ENCODE results near the gene GLB1L2.
"Not testable (repeated sequence)": the region's sequence is repeated elsewhere in the genome, so short reads cannot be mapped to it uniquely, and the experiment has no call there.

Gene GLB1L2, protein sequence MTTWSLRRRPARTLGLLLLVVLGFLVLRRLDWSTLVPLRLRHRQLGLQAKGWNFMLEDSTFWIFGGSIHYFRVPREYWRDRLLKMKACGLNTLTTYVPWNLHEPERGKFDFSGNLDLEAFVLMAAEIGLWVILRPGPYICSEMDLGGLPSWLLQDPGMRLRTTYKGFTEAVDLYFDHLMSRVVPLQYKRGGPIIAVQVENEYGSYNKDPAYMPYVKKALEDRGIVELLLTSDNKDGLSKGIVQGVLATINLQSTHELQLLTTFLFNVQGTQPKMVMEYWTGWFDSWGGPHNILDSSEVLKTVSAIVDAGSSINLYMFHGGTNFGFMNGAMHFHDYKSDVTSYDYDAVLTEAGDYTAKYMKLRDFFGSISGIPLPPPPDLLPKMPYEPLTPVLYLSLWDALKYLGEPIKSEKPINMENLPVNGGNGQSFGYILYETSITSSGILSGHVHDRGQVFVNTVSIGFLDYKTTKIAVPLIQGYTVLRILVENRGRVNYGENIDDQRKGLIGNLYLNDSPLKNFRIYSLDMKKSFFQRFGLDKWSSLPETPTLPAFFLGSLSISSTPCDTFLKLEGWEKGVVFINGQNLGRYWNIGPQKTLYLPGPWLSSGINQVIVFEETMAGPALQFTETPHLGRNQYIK

GRCh38 chr11:134331354-134332188 lies at the start of gene GLB1L2:
Gene GLB1L2 (plus strand): TSS chr11:134331988. CDS start chr11:134332062, 74 bp downstream.
- DNase-seq (ENCODE audit: low read depth): no peak

DNA sequence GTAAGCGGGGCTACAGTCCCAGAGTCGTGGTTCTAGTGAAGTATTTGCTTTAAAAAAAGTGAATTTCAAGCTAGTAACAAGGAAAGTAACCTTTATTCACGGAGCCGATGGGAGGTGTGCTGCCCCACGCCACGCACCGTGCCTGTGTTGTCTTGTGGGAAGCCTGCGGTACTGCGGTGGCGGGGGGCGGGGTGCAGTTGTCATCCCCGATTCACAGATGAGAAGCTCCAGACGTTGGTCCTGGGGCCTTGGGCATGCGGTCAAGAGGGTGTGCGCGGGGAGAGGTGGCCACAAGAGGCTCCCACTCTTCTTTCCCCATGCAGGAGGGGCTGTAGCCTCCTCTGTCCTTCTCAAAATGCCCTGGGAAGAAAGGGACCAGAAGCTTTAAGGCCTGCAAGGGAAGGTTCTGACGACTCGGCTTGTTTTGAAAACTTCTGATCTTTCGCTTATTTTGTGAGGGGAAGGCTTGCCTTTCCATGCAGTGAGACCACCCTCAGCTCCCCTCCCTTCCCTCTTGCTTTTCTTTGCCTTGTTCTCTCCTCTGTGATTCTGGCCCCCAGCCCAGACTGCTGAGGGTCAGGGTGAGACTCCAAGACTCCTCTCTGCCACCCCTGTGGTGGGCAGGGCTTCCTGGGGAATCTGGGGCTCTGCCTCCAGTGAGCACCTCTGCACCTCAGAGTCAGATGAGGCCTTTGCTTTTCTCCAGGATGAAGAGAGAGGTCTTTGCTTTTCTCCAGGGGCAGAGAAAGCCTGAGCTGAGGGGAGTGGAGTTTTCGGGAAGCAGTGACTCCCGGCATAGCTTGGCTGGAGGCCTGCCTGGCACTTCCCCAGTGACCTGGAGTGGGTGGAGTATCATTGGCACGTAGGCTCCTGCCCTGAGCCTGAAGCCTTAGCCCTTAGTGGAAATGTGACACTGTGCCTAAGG lies 49.4 kb upstream of the GLB1L2 start:
- no peak for DNase-seq (ENCODE audit: low read depth)

GRCh38 chr11:134283461-134284230 lies 48.1 kb upstream of the GLB1L2 start:
- DNase-seq (ENCODE audit: low read depth): no peak

GRCh38 chr11:134284349-134284748 lies 47.4 kb upstream of the GLB1L2 start:
- not testable (repeated sequence) for DNase-seq (ENCODE audit: low read depth)

DNA sequence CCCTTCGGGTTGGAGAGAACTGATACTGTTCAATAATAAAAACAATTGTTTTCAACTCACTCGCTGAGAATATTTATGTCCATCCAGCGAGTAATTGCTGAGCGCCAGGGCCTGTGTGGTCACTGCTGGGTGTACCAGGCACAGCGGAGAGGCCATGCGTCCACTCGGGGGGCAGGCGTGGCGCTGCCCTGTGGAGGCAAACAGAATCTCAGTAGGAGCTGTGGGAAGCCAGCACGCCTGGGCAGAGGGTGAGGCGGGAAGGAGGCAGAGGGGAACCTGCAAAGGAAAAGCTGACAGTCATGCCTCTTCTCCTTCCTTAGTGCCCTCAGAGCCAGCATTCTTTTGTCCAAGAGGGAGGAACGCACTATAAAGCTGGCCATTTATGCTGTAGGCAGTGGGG lies 44.2 kb upstream of the GLB1L2 start:
- no peak for DNase-seq (ENCODE audit: low read depth)

DNA sequence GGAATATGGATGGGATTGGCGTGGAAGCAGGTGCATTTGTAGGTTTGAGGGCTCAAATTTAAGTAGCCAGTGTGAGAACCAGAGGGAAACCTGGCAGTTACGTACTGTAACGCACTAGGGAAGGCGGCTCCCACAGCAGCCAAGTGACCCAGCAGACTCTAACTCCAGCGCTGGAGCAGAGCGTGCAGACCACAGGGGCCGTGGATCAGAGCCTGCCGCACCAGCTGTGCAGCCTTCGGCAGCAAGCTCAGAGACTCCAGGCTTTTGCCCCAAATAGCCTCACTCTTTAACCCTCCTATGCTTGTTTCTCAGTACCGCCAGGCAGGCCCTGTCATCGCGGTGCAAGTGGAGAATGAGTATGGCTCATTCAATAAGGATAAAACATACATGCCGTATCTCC lies 43.3 kb upstream of the GLB1L2 start:
- no peak for DNase-seq (ENCODE audit: low read depth)

GRCh38 chr11:134289167-134289566 lies 42.6 kb upstream of the GLB1L2 start:
- DNase-seq (ENCODE audit: low read depth): no peak

DNA sequence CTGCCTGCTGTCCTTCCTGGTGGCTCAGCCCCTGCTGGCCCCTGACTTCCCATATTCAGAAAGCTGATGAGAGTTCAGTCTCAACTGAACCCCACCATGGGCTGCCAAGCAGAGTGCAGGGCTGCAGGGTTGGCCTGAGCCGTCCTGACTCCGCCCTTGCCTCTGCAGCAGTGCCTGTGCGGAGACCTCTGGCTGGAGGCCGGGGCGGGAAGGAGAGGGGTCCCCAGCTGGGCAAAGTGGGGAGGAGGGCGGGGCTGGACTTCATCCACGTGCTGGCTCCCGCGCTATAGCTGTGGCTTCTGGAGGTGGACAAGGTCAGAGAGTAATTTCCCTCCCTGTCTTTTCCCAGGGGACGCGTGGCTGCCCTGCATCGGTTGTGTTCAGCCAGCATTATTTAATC lies 42.0 kb upstream of the GLB1L2 start:
- no peak for DNase-seq (ENCODE audit: low read depth)

DNA sequence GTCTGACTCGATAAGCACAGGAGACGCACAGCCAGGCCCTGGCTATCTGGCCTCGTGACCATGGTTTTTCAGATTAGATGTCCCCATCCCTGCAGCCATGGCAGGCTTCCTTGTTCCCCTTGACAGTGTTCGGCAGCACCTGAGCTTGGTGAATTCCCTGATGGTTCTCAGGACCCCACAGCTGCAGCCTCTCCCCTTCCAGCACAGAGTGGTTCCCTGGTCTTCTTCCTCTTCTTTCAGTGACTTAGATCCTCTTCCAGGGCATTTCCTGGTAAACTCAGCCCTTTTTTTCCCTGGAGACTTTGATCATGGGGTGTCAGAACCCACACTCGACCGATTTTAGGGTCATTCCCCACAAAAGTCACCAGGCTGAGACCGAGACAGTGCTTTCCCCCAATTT lies 41.1 kb upstream of the GLB1L2 start:
- no peak for DNase-seq (ENCODE audit: low read depth)

GRCh38 chr11:134291196-134291595 lies 40.6 kb upstream of the GLB1L2 start:
- no peak for DNase-seq (ENCODE audit: low read depth)

- DNase-seq (ENCODE audit: low read depth): no peak
These were observed 39.1 kb upstream of the GLB1L2 start for GRCh38 chr11:134292661-134293060.

GRCh38 chr11:134293119-134294113 lies 38.4 kb upstream of the GLB1L2 start:
- no peak for DNase-seq (ENCODE audit: low read depth)

DNA sequence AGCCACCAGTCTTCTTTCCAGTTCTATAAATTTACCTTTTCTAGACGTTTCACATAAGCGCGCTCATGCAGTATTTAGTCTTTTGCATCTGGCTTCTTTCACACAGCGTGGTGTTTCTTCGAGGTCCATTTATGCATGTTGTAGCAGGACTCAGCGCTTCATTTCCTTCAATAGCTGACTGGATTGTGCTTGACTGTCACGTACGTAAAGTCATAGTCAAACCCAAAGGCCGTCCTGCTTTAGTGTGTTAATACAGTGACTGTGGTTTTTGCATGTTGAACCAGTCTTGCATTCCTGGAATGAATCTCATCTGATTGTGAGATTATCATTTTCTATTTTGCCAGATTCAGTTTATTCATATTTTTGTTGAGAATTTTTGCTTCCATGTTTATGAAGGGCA lies 37.1 kb upstream of the GLB1L2 start:
- no peak for DNase-seq (ENCODE audit: low read depth)

DNA sequence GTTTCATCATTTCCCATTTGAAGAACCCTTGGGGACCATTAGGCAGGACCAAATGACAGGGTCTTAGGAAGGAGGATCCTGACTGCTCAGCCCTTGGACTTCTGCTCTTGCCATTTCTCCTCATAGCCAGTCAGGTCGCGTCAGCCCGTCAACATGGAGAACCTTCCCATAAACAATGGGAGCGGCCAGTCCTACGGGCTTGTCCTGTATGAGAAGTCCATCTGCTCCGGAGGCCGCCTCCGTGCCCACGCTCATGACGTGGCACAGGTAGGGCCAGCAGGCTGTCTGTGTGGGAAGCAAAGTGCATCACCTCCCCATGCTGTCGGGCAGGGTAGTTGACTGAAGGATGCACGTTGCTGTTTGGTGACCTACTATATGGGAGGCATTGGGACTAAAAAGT lies 19.6 kb upstream of the GLB1L2 start:
- no peak for DNase-seq (ENCODE audit: low read depth)

DNA sequence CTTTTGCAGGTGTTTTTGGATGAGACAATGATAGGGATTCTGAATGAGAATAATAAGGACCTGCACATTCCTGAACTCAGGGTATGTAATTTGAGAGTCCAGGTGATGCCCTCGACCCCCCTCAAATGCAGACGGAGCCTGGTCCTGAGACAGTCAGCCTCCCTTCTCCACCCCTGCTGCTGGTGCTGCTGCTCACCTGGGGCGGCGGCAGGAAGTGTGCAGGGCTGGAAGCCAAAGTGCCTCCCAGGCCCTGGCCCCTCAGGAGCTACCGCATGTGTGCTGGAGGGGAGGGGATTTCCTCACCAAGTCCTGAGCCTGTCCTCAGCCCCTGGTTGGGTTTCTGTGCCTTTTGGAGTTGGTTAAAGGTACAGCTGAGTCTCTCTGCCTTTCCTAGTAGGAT lies 19.0 kb upstream of the GLB1L2 start:
- no peak for DNase-seq (ENCODE audit: low read depth)

GRCh38 chr11:134313379-134313778 lies 18.4 kb upstream of the GLB1L2 start:
- no peak for DNase-seq (ENCODE audit: low read depth)

- no peak for DNase-seq (ENCODE audit: low read depth)
These were observed 17.8 kb upstream of the GLB1L2 start for GRCh38 chr11:134313821-134314607.

DNA sequence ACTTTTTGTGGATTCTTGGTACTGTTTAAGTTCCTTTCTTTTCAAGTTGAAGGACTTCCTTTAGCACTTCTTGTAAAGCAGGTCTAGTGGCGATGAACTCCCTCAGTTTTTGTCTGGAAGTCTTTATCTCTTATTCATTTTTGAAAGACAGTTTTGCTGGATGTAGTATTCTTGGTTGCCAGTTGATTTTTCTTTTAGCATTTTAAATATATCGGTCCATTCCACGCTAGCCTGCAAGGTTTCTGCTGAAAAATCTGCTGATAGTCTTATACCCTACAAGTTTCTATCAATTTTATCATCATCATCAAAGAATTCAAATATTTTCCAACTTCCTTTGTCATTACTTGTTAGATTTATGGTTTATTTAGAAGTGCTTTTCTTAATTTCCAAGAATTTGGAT lies 14.7 kb upstream of the GLB1L2 start:
- no peak for DNase-seq (ENCODE audit: low read depth)

DNA sequence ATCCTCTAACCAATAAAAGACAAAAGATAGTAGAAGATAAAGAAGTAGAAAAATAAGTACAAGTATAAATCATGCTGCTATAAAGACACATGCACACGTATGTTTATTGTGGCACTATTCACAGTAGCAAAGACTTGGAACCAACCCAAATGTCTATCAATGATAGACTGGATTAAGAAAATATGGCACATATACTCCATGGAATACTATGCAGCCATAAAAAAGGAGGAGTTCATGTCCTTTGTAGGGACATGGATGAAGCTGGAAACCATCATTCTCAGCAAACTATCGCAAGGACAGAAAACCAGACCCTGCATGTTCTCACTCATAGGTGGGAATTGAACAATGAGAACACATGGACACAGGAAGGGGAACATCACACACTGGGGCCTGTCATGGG lies 10.4 kb upstream of the GLB1L2 start:
- DNase-seq (ENCODE audit: low read depth): not testable (repeated sequence)

Measured in stromal cell of bone marrow (primary cell).